Kidney epithelial cell (primary cell): Measurements from ENCODE around the gene HES6. TPM values are rescaled to one million over a fixed set of nuclear protein-coding genes. Genes with fewer than 3 reads are reported as not detected.

Source experiments
- DNase-seq: peaks from one replicate; pipeline ENCODE4 v3.0.0-alpha.2; 2010; ENCODE audit warnings: low read depth
- H3K27me3 ChIP-seq: 2 replicates; pipeline ENCODE4 v1.6.0; 2011; ENCODE audit warnings: low read length; ENCODE audit not compliant: control insufficient read depth, insufficient read depth
- H3K36me3 ChIP-seq: 2 replicates; pipeline ENCODE4 v1.5.1; 2011; ENCODE audit warnings: low read length; ENCODE audit not compliant: control insufficient read depth, insufficient read depth
- H3K4me3 ChIP-seq: 2 replicates; pipeline ENCODE4 v1.5.1; 2011; ENCODE audit warnings: low read depth, mild to moderate bottlenecking, control low read depth, low read length
- total RNA-seq: library from RNA; depleted of rRNA; stranded (reverse); fragments of >200 nt; gene quantifications from 2 replicates; pipeline ENCODE4 v1.2.3, GENCODE V29; 2015
- TF ChIP-seq, protein P1 (sequence below): IDR thresholded peaks from 2 replicates; pipeline ENCODE4 v1.5.1; 2011; ENCODE audit warnings: mild to moderate bottlenecking, moderate library complexity, low read length, control low read depth, inconsistent platforms; ENCODE audit not compliant: insufficient read depth, poor library complexity, severe bottlenecking

The HES6 gene
- total RNA-seq, 1 donor from 2014 or later, result 50.1 TPM

DNA sequence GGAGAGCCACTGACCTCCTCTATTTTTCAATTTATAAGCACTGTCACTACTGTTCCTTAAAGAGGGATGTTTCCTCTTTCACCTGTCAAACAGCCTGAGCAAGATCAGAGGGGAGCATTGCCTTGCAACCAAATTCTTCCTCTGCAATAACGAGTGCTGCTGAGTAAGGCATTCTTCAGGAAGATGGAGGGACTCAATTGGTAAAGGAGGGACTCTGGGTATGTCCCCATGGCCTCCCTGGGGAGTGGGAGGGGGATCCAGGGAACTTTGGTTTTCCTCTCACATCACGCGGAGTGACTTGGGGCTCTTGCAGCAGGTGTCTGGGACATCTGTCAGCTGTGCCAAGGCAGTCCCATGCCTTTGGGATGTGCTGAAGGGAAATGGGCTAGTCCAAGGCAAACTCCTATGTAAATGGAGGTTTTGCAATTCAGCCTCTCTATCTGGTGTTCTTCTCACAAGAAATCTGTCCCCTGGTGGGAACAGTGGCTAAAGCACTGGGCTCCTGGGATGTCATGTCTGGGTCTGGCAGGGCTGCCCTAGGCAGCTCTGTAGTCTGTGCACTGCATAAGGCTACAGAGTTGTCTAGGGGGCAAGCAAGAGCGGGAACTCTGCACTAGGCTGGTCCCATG, 14.4 kb upstream of the HES6 start:
- Histone ChIP-seq H3K36me3 (peaks cover 1% of the 10 kb centered on the region), H3K4me3 (no peak overlapping the region), H3K27me3 (no peaks in the 10 kb centered on the region)
- TF ChIP-seq, protein P1, sequence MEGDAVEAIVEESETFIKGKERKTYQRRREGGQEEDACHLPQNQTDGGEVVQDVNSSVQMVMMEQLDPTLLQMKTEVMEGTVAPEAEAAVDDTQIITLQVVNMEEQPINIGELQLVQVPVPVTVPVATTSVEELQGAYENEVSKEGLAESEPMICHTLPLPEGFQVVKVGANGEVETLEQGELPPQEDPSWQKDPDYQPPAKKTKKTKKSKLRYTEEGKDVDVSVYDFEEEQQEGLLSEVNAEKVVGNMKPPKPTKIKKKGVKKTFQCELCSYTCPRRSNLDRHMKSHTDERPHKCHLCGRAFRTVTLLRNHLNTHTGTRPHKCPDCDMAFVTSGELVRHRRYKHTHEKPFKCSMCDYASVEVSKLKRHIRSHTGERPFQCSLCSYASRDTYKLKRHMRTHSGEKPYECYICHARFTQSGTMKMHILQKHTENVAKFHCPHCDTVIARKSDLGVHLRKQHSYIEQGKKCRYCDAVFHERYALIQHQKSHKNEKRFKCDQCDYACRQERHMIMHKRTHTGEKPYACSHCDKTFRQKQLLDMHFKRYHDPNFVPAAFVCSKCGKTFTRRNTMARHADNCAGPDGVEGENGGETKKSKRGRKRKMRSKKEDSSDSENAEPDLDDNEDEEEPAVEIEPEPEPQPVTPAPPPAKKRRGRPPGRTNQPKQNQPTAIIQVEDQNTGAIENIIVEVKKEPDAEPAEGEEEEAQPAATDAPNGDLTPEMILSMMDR, result no peak
- no peak for DNase-seq

DNA sequence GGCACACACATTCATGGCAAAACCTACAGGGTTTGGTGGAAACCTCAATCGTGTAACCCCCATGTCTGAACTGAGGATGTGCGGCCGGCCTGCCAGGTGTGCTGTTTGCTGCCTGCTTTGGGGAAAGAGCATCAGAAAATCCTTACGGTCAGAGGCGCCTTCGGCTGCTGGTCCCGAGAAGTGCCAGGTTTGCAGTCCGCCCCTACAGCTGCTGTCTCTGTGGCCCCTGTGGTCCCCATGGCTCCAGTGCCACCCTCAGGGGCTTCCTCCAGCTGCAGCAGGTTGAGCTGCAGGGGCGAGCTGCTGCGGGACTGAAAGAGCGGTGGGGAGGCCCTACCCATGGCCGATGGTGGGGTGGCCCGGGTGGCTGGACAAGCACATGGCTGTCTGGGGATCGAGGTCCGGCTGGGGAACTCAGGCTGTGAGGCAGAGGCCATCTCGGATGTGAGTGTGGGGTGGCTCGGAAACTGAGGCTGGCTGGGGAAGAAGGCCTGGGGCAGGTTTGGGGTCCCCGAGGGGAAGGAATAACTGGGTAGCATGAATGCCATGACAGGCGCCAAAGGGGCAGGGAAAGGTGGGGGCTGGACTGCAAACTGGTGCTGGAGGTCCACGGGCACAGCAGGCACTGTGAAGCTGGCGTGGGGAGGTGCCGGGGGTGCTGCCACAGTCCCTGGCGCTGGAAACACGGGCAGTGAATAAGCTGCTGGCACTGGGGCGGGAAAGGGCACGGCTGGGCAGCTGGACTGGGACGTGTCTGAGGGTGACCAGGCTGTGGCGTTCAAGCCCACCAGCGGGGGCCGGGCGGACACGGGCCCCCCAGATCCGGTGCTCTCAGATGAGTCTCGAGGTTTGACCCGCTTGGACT, 13.2 kb upstream of the HES6 start:
- no peak for DNase-seq
- TF ChIP-seq, protein P1, result no peak
- H3K27me3 ChIP-seq, result no peaks in the 10 kb centered on the region
- no peak overlapping the region for H3K4me3 ChIP-seq
- no peaks in the 10 kb centered on the region for H3K36me3 ChIP-seq

DNA sequence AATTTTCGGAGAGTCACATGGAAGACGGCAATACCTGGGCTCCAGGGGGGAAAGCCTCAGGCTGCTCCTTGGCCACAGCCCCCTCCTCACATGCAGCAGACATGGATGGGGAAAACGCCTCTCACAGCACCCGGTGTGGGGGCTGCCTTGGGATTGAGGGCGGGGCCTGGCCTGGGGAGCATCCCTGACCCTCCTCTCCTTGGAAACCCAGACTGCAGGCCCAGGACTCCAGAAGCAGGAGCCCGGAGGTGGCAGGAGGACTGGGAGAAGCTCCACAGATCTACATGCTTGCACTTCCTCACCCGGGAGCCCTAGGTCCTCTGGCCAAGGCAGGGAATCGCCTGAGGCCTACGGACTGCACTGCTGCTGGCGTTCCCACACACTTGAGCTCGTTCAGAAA, 12.1 kb upstream of the HES6 start:
- Histone ChIP-seq H3K4me3 (no peak overlapping the region), H3K36me3 (no peaks in the 10 kb centered on the region), H3K27me3 (no peaks in the 10 kb centered on the region)
- TF ChIP-seq, protein P1, result no peak
- no peak for DNase-seq

DNA sequence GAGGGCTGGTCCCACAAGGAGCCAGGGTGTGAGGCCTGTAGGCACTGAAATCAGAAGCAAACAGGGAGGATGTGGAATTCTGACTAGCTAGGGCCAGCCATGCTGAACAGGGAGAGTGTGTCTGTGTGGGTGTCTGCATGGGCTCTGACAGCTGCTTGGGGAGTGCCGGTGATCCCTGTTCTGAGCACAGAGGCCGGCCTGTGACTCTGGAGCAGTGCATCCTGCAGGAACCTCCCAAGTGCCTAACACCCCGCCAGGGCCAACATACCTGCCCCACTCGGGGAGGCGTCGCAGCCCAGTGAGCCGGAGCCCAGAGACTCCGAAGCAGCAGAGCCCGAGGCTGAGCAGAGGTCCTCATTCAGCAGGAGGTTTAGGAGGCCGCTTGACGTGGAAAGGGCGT, 11.5 kb upstream of the HES6 start:
- H3K36me3 ChIP-seq, result no peaks in the 10 kb centered on the region
- DNase-seq, result no peak
- TF ChIP-seq, protein P1, result no peak
- no peak overlapping the region for H3K4me3 ChIP-seq
- H3K27me3 ChIP-seq, result no peaks in the 10 kb centered on the region

DNA sequence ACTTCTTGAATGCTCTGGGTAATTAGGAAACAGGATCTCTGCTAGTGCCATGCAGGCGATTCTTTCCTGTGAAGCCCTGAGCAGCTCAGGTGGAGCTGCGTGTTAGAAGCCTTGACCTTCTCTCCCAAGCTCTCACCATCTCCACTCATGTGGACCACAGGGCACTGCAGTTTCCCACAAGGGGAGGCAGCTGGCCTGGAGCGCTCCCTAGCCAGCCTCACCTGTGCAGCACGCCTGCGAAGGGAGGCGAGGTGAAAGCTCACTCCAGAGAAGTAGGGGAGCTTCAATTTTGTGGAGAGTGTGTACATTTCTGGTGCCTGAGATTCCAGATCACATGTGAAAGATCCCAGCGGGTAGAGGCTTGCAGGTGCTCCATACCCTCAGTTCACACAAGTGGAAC, 11.1 kb upstream of the HES6 start:
- H3K27me3 ChIP-seq, result no peaks in the 10 kb centered on the region
- TF ChIP-seq, protein P1, result no peak

More for the DNA sequence above, 11.1 kb upstream of the HES6 start:
- no peak for DNase-seq
- H3K4me3 ChIP-seq, result no peak overlapping the region
- H3K36me3 ChIP-seq, result no peaks in the 10 kb centered on the region
